Nephron (organoid): ENCODE measurements around the gene CALML4.

Experiments used
- H3K27ac Mint-ChIP-seq, 3 experiments: 2 replicates each; pipeline ENCODE4 v1.8.0; 2020; ENCODE audit warnings: mixed read lengths in 3 of 3, mild to moderate bottlenecking in 2 of 3, moderate library complexity in 1 of 3
- H3K27me3 Mint-ChIP-seq: 2 replicates; pipeline ENCODE4 v1.8.0; 2021; ENCODE audit warnings: low read depth, mild to moderate bottlenecking, moderate library complexity, mixed read lengths
- H3K36me3 Mint-ChIP-seq: 2 replicates; pipeline ENCODE4 v1.8.0; 2020; ENCODE audit warnings: low read depth, mixed read lengths
- H3K4me1 Mint-ChIP-seq: 2 replicates; pipeline ENCODE4 v1.8.0; 2020; ENCODE audit warnings: mixed read lengths
- H3K4me3 Mint-ChIP-seq, 3 experiments: 2 replicates each; pipeline ENCODE4 v1.8.0; 2020; ENCODE audit warnings: mild to moderate bottlenecking in 3 of 3, mixed read lengths in 3 of 3, moderate library complexity in 2 of 3
- H3K9me3 Mint-ChIP-seq: 2 replicates; pipeline ENCODE4 v1.8.0; 2020; ENCODE audit warnings: mixed read lengths
- CTCF ChIP-seq, 3 experiments: fragments of 200-600 bp; sonication (generic); IDR thresholded peaks; one replicate each; pipeline ENCODE4 v1.5.0; 2021; ENCODE audit warnings: antibody characterized with exemption in 3 of 3; ENCODE audit not compliant: unreplicated experiment in 3 of 3

CALML4 gene

GRCh38 chr15:68191555-68191954 is 13.6 kb downstream of the CALML4 start:
- Mint-ChIP-seq H3K4me3 (no peak overlapping the region), H3K27me3 (no peaks in the 10 kb centered on the region), H3K9me3 (no peaks in the 10 kb centered on the region), H3K27ac (no peak overlapping the region), H3K4me1 (peaks cover 36% of the 10 kb centered on the region), H3K36me3 (peaks cover 65% of the 10 kb centered on the region)
- no peak for TF ChIP-seq CTCF (IDR thresholded peaks at IDR 0.05; ENCODE audit: unreplicated experiment in 3 of 3)

- no peak overlapping the region for H3K4me3 Mint-ChIP-seq
- H3K27me3 Mint-ChIP-seq, result no peaks in the 10 kb centered on the region
- H3K9me3 Mint-ChIP-seq, result no peaks in the 10 kb centered on the region
- peaks cover 28% of the 10 kb centered on the region for H3K4me1 Mint-ChIP-seq
- no peak for TF ChIP-seq CTCF (IDR thresholded peaks at IDR 0.05; ENCODE audit: unreplicated experiment in 3 of 3)
- H3K27ac Mint-ChIP-seq, result peak overlapping the region in 2 of 3 experiments; percentile 1 to 9
- H3K36me3 Mint-ChIP-seq, result peaks cover 67% of the 10 kb centered on the region
Observed at GRCh38 chr15:68190048-68190447, 15.1 kb downstream of the CALML4 start.

GRCh38 chr15:68188647-68189046 is 16.5 kb downstream of the CALML4 start:
- H3K9me3 Mint-ChIP-seq, result no peaks in the 10 kb centered on the region
- no peak for TF ChIP-seq CTCF (IDR thresholded peaks at IDR 0.05; ENCODE audit: unreplicated experiment in 3 of 3)
- peaks cover 69% of the 10 kb centered on the region for H3K36me3 Mint-ChIP-seq
- H3K27ac Mint-ChIP-seq, result peak overlapping the region; percentile 14 to 84 (median 58)
- no peaks in the 10 kb centered on the region for H3K27me3 Mint-ChIP-seq
- peak overlapping the region in 1 of 3 experiments; percentile 60 for H3K4me3 Mint-ChIP-seq
- H3K4me1 Mint-ChIP-seq, result peaks cover 26% of the 10 kb centered on the region

GRCh38 chr15:68187559-68187958 is 17.6 kb downstream of the CALML4 start:
- Mint-ChIP-seq H3K4me3 (peak overlapping the region in 2 of 3 experiments; percentile 45 to 71), H3K27me3 (no peaks in the 10 kb centered on the region), H3K36me3 (peaks cover 67% of the 10 kb centered on the region), H3K4me1 (peaks cover 26% of the 10 kb centered on the region), H3K27ac (peak overlapping the region; percentile 57 to 89 (median 84)), H3K9me3 (no peaks in the 10 kb centered on the region)
- no peak for TF ChIP-seq CTCF (IDR thresholded peaks at IDR 0.05; ENCODE audit: unreplicated experiment in 3 of 3)

- no peaks in the 10 kb centered on the region for H3K27me3 Mint-ChIP-seq
- peaks cover 26% of the 10 kb centered on the region for H3K4me1 Mint-ChIP-seq
- H3K36me3 Mint-ChIP-seq, result peaks cover 65% of the 10 kb centered on the region
- no peaks in the 10 kb centered on the region for H3K9me3 Mint-ChIP-seq
- TF ChIP-seq CTCF (IDR thresholded peaks at IDR 0.05; ENCODE audit: unreplicated experiment in 3 of 3), result no peak
- H3K27ac Mint-ChIP-seq, result peak overlapping the region in 1 of 3 experiments; percentile 84
- H3K4me3 Mint-ChIP-seq, result no peak overlapping the region
Observed at GRCh38 chr15:68186671-68187397, 18.3 kb downstream of the CALML4 start.
